H1 (cell line): ENCODE data around the gene SMCO1.

Experiments used
- CTCF ChIP-seq, 3 experiments: IDR thresholded peaks; 1 replicate in 2 of 3; 2 replicates in 1 of 3; pipeline versions ENCODE4 v1.5.1 to v1.6.1; 2011; ENCODE audit warnings: low read length in 3 of 3, mild to moderate bottlenecking in 3 of 3, inconsistent platforms in 2 of 3, low read depth in 1 of 3, moderate library complexity in 1 of 3; ENCODE audit not compliant: insufficient read depth in 1 of 3; ENCODE audit errors: control extremely low read depth in 1 of 3
- EP300 ChIP-seq, 2 experiments: IDR thresholded peaks; 1 replicate in 1 of 2; 2 replicates in 1 of 2; pipeline ENCODE4 v1.6.1; 2011 to 2012; ENCODE audit warnings: low read depth in 2 of 2, low read length in 2 of 2, mild to moderate bottlenecking in 2 of 2, borderline replicate concordance in 1 of 2, inconsistent platforms in 1 of 2, moderate library complexity in 1 of 2
- JUND ChIP-seq: IDR thresholded peaks from 2 replicates; pipeline ENCODE4 v1.6.1; 2011; ENCODE audit warnings: mild to moderate bottlenecking, improper control_type of control experiment, low read length
- KDM5A ChIP-seq: fragments of 200-600 bp; IDR thresholded peaks from 2 replicates; pipeline ENCODE4 v1.7.1; 2012; ENCODE audit warnings: mild to moderate bottlenecking, low read length, inconsistent platforms, mixed read lengths
- MAFK ChIP-seq: IDR thresholded peaks from 2 replicates; pipeline ENCODE4 v1.6.1; 2012; ENCODE audit warnings: low read depth, mild to moderate bottlenecking, improper control_type of control experiment, low read length
- TF ChIP-seq, protein P1 (sequence below): IDR thresholded peaks from 2 replicates; pipeline ENCODE4 v1.6.1; 2012; ENCODE audit warnings: inconsistent platforms

GRCh38 chr3:196559826-196560225, 44.7 kb upstream of the SMCO1 start:
- TF ChIP-seq, protein P1, sequence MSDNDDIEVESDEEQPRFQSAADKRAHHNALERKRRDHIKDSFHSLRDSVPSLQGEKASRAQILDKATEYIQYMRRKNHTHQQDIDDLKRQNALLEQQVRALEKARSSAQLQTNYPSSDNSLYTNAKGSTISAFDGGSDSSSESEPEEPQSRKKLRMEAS: no peak
- no peak for TF ChIP-seq EP300 (IDR thresholded peaks at IDR 0.05; ENCODE audit: borderline replicate concordance in 1 of 2, low read depth in 2 of 2, low read length in 2 of 2)
- TF ChIP-seq JUND: no peak
- no peak for TF ChIP-seq MAFK
- TF ChIP-seq CTCF (IDR thresholded peaks at IDR 0.05; ENCODE audit: control extremely low read depth in 1 of 3, insufficient read depth in 1 of 3, low read depth in 1 of 3, low read length in 3 of 3): no peak
- TF ChIP-seq KDM5A: no peak
